Measurements from ENCODE around the gene KAT7. TPM values are rescaled to one million over a fixed set of nuclear protein-coding genes. Genes with fewer than 3 reads are reported as not detected.
A peak's percentile ranks its signal among the peaks of the same experiment; 100 is the strongest.

Gene KAT7
- total and polyA plus RNA-seq, 2 experiments from 2014 or later, result 31.0 to 187 TPM

GRCh38 chr17:49848739-49849138 is 60.3 kb downstream of the KAT7 start (continued):
- no peak for TF ChIP-seq ZNF462 (CRISPR knock-in tag; IDR thresholded peaks at IDR 0.05)
- no peak for TF ChIP-seq REST (IDR thresholded peaks at IDR 0.05; ENCODE audit: unreplicated experiment)

- H3K4me3 ChIP-seq, result peak overlapping the region; percentile 72
- H3K9me3 Mint-ChIP-seq, result no peaks in the 10 kb centered on the region
- TF ChIP-seq JUNB (IDR thresholded peaks at IDR 0.05; ENCODE audit: unreplicated experiment) (no peak), ZNF331 (CRISPR knock-in tag; IDR thresholded peaks at IDR 0.05; ENCODE audit: low read depth) (no peak), POLR2AphosphoS5 (IDR thresholded peaks at IDR 0.05; ENCODE audit: low read depth) (no peak), NANOG (IDR thresholded peaks at IDR 0.05; ENCODE audit: borderline replicate concordance) (no peak), ETS1 (IDR thresholded peaks at IDR 0.05) (no peak), STAT1 (IDR thresholded peaks at IDR 0.05; ENCODE audit: unreplicated experiment) (no peak), ZNF114 (CRISPR knock-in tag; IDR thresholded peaks at IDR 0.05) (no peak), CREB1 (CRISPR knock-in tag; IDR thresholded peaks at IDR 0.05; ENCODE audit: low read depth) (no peak), EZH2 (IDR thresholded peaks at IDR 0.05; ENCODE audit: low read depth, unreplicated experiment) (no peak), REST (IDR thresholded peaks at IDR 0.05; ENCODE audit: unreplicated experiment) (no peak)
These were observed 61.7 kb downstream of the KAT7 start for GRCh38 chr17:49850218-49850610.

More at GRCh38 chr17:49850218-49850610, 61.7 kb downstream of the KAT7 start:
- no peak overlapping the region for H3K27ac Mint-ChIP-seq
- ATAC-seq, result no peak
- Histone ChIP-seq H3F3A (replicated peaks; ENCODE audit: low read depth) (0 out of 2 replicates have a peak, but pooled peaks cover 5% of the 10 kb centered on the region), H3K79me2 (replicated peaks; ENCODE audit: insufficient read depth) (no peaks in the 10 kb centered on the region), H3K27ac (ENCODE audit: low read depth) (no peak overlapping the region), H3K9me2 (ENCODE audit: insufficient read depth) (no peaks in the 10 kb centered on the region), H2AFZ (no peak overlapping the region), H3K36me3 (ENCODE audit: insufficient read depth) (peaks cover 6% of the 10 kb centered on the region; the same call in 1 of the 2 replicates), H4K20me1 (replicated peaks; ENCODE audit: insufficient read depth) (no peaks in the 10 kb centered on the region), H3K4me1 (ENCODE audit: insufficient read depth) (peaks cover 19% of the 10 kb centered on the region), H3K27me3 (ENCODE audit: insufficient read depth) (peaks cover 30% of the 10 kb centered on the region), H3K4me2 (peak overlapping the region; percentile 88)
- H3K4me3 Mint-ChIP-seq, result peak overlapping the region; percentile 79
- DNase-seq (ENCODE audit: low spot score), result no peak
- H3K36me3 Mint-ChIP-seq (ENCODE audit: low read depth), result peaks cover 9% of the 10 kb centered on the region; the same call in 1 of the 3 replicates
- H3K4me1 Mint-ChIP-seq, result peaks cover 29% of the 10 kb centered on the region
- peaks cover 31% of the 10 kb centered on the region for H3K27me3 Mint-ChIP-seq (ENCODE audit: insufficient read depth, low read depth, poor library complexity)
